Gastrocnemius medialis (tissue), 4 donors: ENCODE results near the gene IL1B.

Experiments
- POLR2A ChIP-seq, 2 donors: fragments of 450-650 bp; IDR thresholded peaks; one replicate each; pipeline ENCODE4 v1.6.1; 2017; ENCODE audit warnings: antibody characterized with exemption in 2 of 2, mild to moderate bottlenecking in 2 of 2, moderate library complexity in 2 of 2
- TF ChIP-seq, protein P1 (sequence below), 5 experiments: fragments of 450-650 bp in 3 of 5; fragments of 200-600 bp in 2 of 5; sonication (generic) in 2 of 5; IDR thresholded peaks in 4 of 5; conservative IDR thresholded peaks in 1 of 5; 1 replicate in 4 of 5; 2 replicates in 1 of 5; pipeline ENCODE4 v1.5.1; 2016 to 2019; ENCODE audit warnings: antibody characterized with exemption in 5 of 5, mild to moderate bottlenecking in 3 of 5, moderate library complexity in 3 of 5

- TF ChIP-seq, protein P1, sequence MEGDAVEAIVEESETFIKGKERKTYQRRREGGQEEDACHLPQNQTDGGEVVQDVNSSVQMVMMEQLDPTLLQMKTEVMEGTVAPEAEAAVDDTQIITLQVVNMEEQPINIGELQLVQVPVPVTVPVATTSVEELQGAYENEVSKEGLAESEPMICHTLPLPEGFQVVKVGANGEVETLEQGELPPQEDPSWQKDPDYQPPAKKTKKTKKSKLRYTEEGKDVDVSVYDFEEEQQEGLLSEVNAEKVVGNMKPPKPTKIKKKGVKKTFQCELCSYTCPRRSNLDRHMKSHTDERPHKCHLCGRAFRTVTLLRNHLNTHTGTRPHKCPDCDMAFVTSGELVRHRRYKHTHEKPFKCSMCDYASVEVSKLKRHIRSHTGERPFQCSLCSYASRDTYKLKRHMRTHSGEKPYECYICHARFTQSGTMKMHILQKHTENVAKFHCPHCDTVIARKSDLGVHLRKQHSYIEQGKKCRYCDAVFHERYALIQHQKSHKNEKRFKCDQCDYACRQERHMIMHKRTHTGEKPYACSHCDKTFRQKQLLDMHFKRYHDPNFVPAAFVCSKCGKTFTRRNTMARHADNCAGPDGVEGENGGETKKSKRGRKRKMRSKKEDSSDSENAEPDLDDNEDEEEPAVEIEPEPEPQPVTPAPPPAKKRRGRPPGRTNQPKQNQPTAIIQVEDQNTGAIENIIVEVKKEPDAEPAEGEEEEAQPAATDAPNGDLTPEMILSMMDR (IDR thresholded peaks at IDR 0.05 in 4 of 5, conservative IDR thresholded peaks at IDR 0.05 in 1 of 5) = no peak
- no peak for TF ChIP-seq POLR2A (IDR thresholded peaks at IDR 0.05)
Observed at GRCh38 chr2:112811841-112812306, 24.7 kb downstream of the IL1B start.
